ENCODE results near the gene RAD9A. TPM values are rescaled to one million over a fixed set of nuclear protein-coding genes. Genes with fewer than 3 reads are reported as not detected.
A peak's percentile ranks its signal among the peaks of the same experiment; 100 is the strongest.

RAD9A gene
- total and polyA plus RNA-seq, 9 of the 15 experiments (the other 6 are each of a cell fraction or from before 2014, with no cell fraction given), result 1.4 to 41.2 (median 16.1) TPM

DNA sequence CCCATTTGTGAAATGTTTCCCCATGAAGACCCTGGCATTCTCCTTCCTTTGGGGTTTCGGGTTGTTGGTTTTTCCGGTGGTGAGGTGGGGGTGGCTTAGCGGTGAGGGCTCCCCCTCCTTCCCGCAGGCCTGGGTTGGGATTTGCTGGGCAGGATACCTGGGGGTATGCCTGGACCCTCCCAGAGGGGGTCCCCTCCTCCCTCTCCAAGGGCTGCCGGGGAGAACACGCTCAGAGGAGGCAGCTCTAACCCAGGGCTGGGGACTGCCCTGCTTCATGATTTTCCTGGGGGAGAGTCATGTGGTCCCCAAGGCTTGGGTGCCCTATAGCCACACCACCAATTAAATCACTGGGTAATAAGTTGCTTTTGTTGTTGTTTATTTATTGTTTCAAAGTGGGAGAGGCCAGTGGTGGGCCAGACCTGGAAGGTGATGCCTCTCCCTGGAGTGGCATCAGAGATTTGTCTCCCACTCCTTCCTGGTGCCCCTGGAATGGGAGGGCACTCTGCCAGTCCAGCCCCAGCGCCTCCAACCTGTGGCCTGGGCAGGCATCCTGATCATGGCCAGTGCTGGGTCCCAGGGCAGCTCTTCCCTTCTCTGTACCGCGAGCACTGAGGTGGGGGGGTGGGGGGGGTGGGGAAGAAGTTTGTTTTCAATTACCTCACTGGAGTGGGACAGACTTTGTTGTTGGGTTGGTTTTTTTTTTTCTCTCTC lies 17.1 kb upstream of the RAD9A start:
- peak overlapping the region; percentile 90 to 95 for H3K9ac ChIP-seq (ENCODE audit: insufficient read depth in 1 of 2, low read depth in 2 of 2, low read length in 2 of 2)
- peaks cover 39% of the 10 kb centered on the region; the same call in 2 of the 3 replicates for H3K79me2 ChIP-seq (ENCODE audit: control insufficient read depth, insufficient read depth, low read length)
- H3K4me1 ChIP-seq (replicated peaks in 1 of 2; ENCODE audit: control insufficient read depth in 2 of 2, insufficient read depth in 2 of 2, low read length in 2 of 2), result peaks cover 65 to 84% of the 10 kb centered on the region in 2 experiments
- H3K9me1 ChIP-seq (ENCODE audit: control insufficient read depth, insufficient read depth, low read length), result no peaks in the 10 kb centered on the region
- intact Hi-C loops (cut with micrococcal nuclease) (no loop called here), in situ Hi-C loops (cut with MboI) (no loop called here)
- CTCF ChIA-PET (ENCODE audit: low intra/inter-chr PET ratio), result interaction anchor here (0.7 to 4.1 kb wide), 3 partner anchors 17 to 54 kb away, joined by 4 to 21 read pairs (median 5); partner anchors contain the start of gene POLD4
- BruUV-seq (replicated peaks), result TSS peak; percentile 75
- ATAC-seq (no peak), DNase-seq (ENCODE audit: extremely low read depth in 1 of 4, low spot score in 3 of 4) (no peak), FAIRE-seq (no peak)
- H3K36me3 ChIP-seq (ENCODE audit: control insufficient read depth, insufficient read depth, low read length), result no peaks in the 10 kb centered on the region
- no peaks in the 10 kb centered on the region for H4K20me1 ChIP-seq (replicated peaks; ENCODE audit: control insufficient read depth, insufficient read depth, low read length)
- H3K27me3 ChIP-seq (ENCODE audit: control insufficient read depth in 2 of 2, insufficient read depth in 2 of 2, low read length in 2 of 2), result no peaks in the 10 kb centered on the region
- H3K27ac ChIP-seq (ENCODE audit: extremely low read depth, low read depth, low read length), result peak overlapping the region; percentile 95
- peak overlapping the region; percentile 96 for H3K4me3 ChIP-seq
- H2AFZ ChIP-seq (ENCODE audit: low read depth, low read length), result peak overlapping the region; percentile 73
- peak overlapping the region; percentile 79 for H3K4me2 ChIP-seq (ENCODE audit: insufficient read depth, low read length)
- POLR2A ChIA-PET, result interaction anchor here (0.5 to 2.3 kb wide), 6 partner anchors 12 to 128 kb away, joined by 3 to 11 read pairs (median 4); partner anchors contain the start of gene PPP1CA
- no peaks in the 10 kb centered on the region for H3K9me3 ChIP-seq (replicated peaks; ENCODE audit: control insufficient read depth, insufficient read depth, low read depth, low read length)
- WGBS (ENCODE audit: insufficient coverage, low coverage, missing lambda C conversion rate), result 14% methylated on average over 8 of the region's 9 CpGs
- 0 out of 2 replicates have a peak, but pooled peaks have one; percentile 20 for TF ChIP-seq NFRKB (IDR thresholded peaks at IDR 0.05; ENCODE audit: low read depth)
- TF ChIP-seq POLR3G (IDR thresholded peaks at IDR 0.05; ENCODE audit: extremely low read depth, insufficient read length, insufficient replicate concordance), result no peak
- peak; percentile 71; the same call in 1 of the 2 replicates for TF ChIP-seq L3MBTL2 (IDR thresholded peaks at IDR 0.05)
- TF ChIP-seq DPF2 (IDR thresholded peaks at IDR 0.05), result 0 out of 2 replicates have a peak, but pooled peaks have one; percentile 10
- TF ChIP-seq SMARCC2 (IDR thresholded peaks at IDR 0.05; ENCODE audit: low read depth), result 0 out of 2 replicates have a peak, but pooled peaks have one; percentile 2
- no peak for TF ChIP-seq ZNF778 (CRISPR knock-in tag; IDR thresholded peaks at IDR 0.05)
- TF ChIP-seq TAF1 (IDR thresholded peaks at IDR 0.05; ENCODE audit: control insufficient read depth, extremely low read depth, insufficient read depth, low read length, severe bottlenecking), result no peak
- 0 out of 4 replicates have a peak, but pooled peaks of 1 of the 2 experiments have one; percentile 20 for TF ChIP-seq KDM4B (IDR thresholded peaks at IDR 0.05; ENCODE audit: borderline replicate concordance in 2 of 2, low read depth in 1 of 2)
- 0 out of 2 replicates have a peak, but pooled peaks have one; percentile 57 for TF ChIP-seq ZNF175 (CRISPR knock-in tag; IDR thresholded peaks at IDR 0.05; ENCODE audit: low read depth)
- TF ChIP-seq SP1 (CRISPR knock-in tag; IDR thresholded peaks at IDR 0.05), result peak; percentile 34; the same call in 1 of the 2 replicates
- TF ChIP-seq, protein P1, sequence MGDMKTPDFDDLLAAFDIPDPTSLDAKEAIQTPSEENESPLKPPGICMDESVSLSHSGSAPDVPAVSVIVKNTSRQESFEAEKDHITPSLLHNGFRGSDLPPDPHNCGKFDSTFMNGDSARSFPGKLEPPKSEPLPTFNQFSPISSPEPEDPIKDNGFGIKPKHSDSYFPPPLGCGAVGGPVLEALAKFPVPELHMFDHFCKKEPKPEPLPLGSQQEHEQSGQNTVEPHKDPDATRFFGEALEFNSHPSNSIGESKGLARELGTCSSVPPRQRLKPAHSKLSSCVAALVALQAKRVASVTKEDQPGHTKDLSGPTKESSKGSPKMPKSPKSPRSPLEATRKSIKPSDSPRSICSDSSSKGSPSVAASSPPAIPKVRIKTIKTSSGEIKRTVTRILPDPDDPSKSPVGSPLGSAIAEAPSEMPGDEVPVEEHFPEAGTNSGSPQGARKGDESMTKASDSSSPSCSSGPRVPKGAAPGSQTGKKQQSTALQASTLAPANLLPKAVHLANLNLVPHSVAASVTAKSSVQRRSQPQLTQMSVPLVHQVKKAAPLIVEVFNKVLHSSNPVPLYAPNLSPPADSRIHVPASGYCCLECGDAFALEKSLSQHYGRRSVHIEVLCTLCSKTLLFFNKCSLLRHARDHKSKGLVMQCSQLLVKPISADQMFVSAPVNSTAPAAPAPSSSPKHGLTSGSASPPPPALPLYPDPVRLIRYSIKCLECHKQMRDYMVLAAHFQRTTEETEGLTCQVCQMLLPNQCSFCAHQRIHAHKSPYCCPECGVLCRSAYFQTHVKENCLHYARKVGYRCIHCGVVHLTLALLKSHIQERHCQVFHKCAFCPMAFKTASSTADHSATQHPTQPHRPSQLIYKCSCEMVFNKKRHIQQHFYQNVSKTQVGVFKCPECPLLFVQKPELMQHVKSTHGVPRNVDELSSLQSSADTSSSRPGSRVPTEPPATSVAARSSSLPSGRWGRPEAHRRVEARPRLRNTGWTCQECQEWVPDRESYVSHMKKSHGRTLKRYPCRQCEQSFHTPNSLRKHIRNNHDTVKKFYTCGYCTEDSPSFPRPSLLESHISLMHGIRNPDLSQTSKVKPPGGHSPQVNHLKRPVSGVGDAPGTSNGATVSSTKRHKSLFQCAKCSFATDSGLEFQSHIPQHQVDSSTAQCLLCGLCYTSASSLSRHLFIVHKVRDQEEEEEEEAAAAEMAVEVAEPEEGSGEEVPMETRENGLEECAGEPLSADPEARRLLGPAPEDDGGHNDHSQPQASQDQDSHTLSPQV (IDR thresholded peaks at IDR 0.05), result 0 out of 2 replicates have a peak, but pooled peaks have one; percentile 56
- 0 out of 2 replicates have a peak, but pooled peaks have one; percentile 63 for TF ChIP-seq KAT7 (CRISPR knock-in tag; IDR thresholded peaks at IDR 0.05; ENCODE audit: borderline replicate concordance)
- TF ChIP-seq, protein P2, sequence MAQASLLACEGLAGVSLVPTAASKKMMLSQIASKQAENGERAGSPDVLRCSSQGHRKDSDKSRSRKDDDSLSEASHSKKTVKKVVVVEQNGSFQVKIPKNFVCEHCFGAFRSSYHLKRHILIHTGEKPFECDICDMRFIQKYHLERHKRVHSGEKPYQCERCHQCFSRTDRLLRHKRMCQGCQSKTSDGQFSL (CRISPR knock-in tag; IDR thresholded peaks at IDR 0.05), result no peak; the same call in 1 of the 2 replicates
- TF ChIP-seq, protein P2 (tag; IDR thresholded peaks at IDR 0.05), result peak in 1 of 2 experiments; percentile 85; a peak in 1 of 4 replicates
- TF ChIP-seq ZC3H4 (CRISPR knock-in tag; IDR thresholded peaks at IDR 0.05; ENCODE audit: borderline replicate concordance), result 0 out of 2 replicates have a peak, but pooled peaks have one; percentile 34
- 0 out of 2 replicates have a peak, but pooled peaks have one; percentile 6 for TF ChIP-seq ZNF224 (CRISPR knock-in tag; IDR thresholded peaks at IDR 0.05)
